ENCODE results near the gene RTN4RL1.

The RTN4RL1 gene

GRCh38 chr17:2053380-2054261 is 28.5 kb upstream of the RTN4RL1 start:
- peak; percentile 57 for TF ChIP-seq CTCF (IDR thresholded peaks at IDR 0.05)

DNA sequence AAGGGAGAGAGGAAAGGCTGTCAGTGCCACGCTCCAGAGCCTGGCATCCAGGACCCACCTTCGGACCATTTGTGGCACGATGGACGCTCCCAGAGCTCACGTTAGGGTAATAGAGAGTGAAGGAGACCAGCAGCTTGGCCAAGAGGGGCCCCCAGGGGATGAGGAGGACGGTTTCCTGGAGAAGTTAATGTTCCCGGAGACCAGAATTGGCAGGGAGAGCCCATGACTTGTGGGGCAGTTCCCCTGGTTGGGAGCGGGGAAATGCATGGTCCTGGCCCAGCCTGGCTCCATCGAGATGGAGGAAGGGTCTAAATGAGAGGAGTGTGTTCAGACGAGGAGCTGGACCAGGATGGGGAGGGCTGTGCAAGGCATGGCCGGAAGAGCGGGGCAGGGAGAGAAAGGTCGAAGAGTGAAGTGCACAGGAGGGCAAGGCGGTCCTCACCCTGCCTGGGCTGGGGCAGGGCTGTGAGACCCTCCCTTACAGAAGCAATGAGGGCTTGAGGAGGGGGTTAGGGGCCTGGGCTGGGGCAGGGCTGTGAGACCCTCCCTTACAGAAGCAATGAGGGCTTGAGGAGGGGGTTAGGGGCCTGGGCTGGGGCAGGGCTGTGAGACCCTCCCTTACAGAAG is 26.9 kb upstream of the RTN4RL1 start:
- TF ChIP-seq CTCF (IDR thresholded peaks at IDR 0.05) = no peak

DNA sequence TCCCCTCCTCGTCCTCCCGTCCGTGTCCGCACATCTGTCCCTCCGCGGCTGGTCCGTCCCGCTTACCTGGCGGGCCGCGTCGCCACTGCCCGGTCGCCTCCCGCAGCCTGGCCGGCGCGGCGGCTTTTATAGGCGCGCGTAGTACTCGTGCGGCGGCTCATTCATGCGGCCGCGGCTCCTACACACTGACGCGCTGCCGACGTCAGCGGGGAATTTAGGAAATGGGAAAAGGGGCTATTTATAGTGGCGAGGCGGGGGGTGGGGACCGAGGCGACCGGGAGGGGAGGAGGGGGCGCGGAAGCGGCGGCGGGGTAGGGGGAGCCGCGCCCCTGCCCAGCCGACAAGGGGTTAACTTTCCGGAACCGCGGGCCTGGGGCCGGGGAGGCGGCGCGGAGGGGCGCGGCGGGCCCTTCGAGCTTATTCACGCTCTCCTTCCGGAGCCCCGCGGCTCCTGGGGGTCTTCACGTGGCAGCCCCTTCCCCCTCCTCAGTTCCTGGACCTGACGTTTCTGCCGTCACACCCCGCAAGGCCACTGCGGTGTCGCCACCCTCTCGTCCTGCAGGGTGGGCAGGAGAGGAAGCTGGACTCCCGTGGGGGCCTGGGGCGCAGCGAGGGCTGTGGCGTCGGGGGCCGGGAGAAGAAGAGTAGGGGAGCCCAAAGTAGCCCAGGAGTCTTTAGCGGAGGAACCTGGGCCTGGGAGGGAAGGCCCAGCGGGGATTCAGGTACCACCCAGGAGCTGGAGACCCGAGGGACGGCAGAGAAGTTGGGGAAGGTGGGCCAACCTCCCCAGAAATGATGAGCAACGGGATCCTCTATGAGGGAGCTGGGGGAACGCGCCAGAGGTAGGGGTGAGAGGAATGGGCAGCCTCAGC is 26.2 kb upstream of the RTN4RL1 start:
- no peak for TF ChIP-seq CTCF (IDR thresholded peaks at IDR 0.05)

DNA sequence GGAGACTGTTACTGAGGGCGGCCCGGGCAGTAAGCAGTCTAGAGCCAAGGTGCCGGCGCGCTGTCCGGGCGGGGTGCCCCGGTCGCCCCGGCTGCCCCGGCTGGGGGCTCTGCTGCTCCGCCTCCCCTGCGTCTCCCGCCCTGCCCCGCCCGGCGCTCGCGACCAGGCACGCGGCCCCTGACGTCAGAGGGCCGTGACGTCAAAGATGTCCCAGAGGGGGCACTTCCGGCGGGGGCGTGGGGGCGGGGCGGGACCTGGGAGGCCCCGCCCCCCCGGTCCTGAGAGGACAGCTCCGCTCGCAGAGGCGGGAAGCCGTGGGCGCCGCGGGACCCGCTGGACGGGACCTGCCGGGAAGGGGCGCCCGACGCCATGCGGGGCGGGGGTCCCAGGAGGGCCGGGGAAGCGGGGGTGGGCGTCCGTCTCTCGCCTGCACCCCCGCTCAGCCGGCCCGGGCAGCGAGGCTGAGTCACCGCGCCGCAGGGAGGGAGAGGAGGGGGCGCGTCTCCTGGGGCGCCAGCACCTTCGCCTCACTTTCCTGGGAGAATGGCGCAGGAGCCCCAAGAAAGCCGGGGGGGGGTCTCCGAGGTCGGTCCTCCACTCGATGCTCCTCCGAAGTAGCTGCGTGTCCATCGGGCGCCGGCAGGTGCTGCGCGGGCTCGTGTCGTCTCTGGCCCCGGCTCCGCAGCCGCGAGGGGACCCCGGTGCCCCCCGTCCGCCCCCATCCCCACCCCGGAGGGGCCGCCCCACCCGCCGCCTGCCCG is 25.3 kb upstream of the RTN4RL1 start:
- TF ChIP-seq CTCF (IDR thresholded peaks at IDR 0.05) = no peak

GRCh38 chr17:2049333-2050299 is 24.5 kb upstream of the RTN4RL1 start:
- no peak for TF ChIP-seq CTCF (IDR thresholded peaks at IDR 0.05)

GRCh38 chr17:2048805-2049204 is 23.7 kb upstream of the RTN4RL1 start:
- no peak for TF ChIP-seq CTCF (IDR thresholded peaks at IDR 0.05)
